ENCODE measurements around the gene SCAMP4. TPM values are rescaled to one million over a fixed set of nuclear protein-coding genes. Genes with fewer than 3 reads are reported as not detected.

The SCAMP4 gene
- total and polyA plus RNA-seq, 2 experiments from 2014 or later, result 39.4 to 106 TPM

DNA sequence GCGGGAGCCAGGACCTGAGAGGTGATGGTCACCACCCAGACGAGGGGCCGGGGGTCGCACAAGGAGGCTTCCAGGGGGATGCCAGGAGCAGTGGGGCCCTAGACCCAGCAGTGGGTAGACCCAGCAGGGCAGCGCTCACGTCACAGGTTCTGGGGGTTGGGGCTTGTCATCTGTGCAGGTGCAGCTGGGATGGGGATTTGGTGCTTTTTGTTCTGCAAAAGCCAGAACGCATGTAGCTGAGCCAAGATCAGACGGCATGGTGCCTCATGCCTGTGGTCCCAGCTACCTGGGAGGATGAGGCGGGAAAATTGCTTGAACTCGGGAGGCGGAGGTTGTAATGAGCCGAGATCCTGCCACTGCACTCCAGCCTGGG is 50.9 kb downstream of the SCAMP4 start (continued):
- TF ChIP-seq, protein P1, sequence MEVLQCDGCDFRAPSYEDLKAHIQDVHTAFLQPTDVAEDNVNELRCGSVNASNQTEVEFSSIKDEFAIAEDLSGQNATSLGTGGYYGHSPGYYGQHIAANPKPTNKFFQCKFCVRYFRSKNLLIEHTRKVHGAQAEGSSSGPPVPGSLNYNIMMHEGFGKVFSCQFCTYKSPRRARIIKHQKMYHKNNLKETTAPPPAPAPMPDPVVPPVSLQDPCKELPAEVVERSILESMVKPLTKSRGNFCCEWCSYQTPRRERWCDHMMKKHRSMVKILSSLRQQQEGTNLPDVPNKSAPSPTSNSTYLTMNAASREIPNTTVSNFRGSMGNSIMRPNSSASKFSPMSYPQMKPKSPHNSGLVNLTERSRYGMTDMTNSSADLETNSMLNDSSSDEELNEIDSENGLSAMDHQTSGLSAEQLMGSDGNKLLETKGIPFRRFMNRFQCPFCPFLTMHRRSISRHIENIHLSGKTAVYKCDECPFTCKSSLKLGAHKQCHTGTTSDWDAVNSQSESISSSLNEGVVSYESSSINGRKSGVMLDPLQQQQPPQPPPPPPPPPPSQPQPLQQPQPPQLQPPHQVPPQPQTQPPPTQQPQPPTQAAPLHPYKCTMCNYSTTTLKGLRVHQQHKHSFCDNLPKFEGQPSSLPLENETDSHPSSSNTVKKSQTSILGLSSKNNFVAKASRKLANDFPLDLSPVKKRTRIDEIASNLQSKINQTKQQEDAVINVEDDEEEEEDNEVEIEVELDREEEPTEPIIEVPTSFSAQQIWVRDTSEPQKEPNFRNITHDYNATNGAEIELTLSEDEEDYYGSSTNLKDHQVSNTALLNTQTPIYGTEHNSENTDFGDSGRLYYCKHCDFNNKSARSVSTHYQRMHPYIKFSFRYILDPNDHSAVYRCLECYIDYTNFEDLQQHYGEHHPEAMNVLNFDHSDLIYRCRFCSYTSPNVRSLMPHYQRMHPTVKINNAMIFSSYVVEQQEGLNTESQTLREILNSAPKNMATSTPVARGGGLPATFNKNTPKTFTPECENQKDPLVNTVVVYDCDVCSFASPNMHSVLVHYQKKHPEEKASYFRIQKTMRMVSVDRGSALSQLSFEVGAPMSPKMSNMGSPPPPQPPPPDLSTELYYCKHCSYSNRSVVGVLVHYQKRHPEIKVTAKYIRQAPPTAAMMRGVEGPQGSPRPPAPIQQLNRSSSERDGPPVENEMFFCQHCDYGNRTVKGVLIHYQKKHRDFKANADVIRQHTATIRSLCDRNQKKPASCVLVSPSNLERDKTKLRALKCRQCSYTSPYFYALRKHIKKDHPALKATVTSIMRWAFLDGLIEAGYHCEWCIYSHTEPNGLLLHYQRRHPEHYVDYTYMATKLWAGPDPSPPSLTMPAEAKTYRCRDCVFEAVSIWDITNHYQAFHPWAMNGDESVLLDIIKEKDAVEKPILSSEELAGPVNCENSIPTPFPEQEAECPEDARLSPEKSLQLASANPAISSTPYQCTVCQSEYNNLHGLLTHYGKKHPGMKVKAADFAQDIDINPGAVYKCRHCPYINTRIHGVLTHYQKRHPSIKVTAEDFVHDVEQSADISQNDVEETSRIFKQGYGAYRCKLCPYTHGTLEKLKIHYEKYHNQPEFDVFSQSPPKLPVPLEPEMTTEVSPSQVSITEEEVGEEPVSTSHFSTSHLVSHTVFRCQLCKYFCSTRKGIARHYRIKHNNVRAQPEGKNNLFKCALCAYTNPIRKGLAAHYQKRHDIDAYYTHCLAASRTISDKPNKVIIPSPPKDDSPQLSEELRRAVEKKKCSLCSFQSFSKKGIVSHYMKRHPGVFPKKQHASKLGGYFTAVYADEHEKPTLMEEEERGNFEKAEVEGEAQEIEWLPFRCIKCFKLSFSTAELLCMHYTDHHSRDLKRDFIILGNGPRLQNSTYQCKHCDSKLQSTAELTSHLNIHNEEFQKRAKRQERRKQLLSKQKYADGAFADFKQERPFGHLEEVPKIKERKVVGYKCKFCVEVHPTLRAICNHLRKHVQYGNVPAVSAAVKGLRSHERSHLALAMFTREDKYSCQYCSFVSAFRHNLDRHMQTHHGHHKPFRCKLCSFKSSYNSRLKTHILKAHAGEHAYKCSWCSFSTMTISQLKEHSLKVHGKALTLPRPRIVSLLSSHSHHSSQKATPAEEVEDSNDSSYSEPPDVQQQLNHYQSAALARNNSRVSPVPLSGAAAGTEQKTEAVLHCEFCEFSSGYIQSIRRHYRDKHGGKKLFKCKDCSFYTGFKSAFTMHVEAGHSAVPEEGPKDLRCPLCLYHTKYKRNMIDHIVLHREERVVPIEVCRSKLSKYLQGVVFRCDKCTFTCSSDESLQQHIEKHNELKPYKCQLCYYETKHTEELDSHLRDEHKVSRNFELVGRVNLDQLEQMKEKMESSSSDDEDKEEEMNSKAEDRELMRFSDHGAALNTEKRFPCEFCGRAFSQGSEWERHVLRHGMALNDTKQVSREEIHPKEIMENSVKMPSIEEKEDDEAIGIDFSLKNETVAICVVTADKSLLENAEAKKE (CRISPR knock-in tag; IDR thresholded peaks at IDR 0.05), result no peak
- TF ChIP-seq NANOG (IDR thresholded peaks at IDR 0.05; ENCODE audit: borderline replicate concordance) (no peak), EZH2phosphoT487 (IDR thresholded peaks at IDR 0.05; ENCODE audit: unreplicated experiment) (no peak), CREB1 (CRISPR knock-in tag; IDR thresholded peaks at IDR 0.05; ENCODE audit: low read depth) (no peak)
- TF ChIP-seq, protein P2, sequence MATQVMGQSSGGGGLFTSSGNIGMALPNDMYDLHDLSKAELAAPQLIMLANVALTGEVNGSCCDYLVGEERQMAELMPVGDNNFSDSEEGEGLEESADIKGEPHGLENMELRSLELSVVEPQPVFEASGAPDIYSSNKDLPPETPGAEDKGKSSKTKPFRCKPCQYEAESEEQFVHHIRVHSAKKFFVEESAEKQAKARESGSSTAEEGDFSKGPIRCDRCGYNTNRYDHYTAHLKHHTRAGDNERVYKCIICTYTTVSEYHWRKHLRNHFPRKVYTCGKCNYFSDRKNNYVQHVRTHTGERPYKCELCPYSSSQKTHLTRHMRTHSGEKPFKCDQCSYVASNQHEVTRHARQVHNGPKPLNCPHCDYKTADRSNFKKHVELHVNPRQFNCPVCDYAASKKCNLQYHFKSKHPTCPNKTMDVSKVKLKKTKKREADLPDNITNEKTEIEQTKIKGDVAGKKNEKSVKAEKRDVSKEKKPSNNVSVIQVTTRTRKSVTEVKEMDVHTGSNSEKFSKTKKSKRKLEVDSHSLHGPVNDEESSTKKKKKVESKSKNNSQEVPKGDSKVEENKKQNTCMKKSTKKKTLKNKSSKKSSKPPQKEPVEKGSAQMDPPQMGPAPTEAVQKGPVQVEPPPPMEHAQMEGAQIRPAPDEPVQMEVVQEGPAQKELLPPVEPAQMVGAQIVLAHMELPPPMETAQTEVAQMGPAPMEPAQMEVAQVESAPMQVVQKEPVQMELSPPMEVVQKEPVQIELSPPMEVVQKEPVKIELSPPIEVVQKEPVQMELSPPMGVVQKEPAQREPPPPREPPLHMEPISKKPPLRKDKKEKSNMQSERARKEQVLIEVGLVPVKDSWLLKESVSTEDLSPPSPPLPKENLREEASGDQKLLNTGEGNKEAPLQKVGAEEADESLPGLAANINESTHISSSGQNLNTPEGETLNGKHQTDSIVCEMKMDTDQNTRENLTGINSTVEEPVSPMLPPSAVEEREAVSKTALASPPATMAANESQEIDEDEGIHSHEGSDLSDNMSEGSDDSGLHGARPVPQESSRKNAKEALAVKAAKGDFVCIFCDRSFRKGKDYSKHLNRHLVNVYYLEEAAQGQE (IDR thresholded peaks at IDR 0.05; ENCODE audit: unreplicated experiment), result no peak

Measured in GM23338 (cell line).